ENCODE results near the gene PPP6R1.

Gene PPP6R1, protein sequence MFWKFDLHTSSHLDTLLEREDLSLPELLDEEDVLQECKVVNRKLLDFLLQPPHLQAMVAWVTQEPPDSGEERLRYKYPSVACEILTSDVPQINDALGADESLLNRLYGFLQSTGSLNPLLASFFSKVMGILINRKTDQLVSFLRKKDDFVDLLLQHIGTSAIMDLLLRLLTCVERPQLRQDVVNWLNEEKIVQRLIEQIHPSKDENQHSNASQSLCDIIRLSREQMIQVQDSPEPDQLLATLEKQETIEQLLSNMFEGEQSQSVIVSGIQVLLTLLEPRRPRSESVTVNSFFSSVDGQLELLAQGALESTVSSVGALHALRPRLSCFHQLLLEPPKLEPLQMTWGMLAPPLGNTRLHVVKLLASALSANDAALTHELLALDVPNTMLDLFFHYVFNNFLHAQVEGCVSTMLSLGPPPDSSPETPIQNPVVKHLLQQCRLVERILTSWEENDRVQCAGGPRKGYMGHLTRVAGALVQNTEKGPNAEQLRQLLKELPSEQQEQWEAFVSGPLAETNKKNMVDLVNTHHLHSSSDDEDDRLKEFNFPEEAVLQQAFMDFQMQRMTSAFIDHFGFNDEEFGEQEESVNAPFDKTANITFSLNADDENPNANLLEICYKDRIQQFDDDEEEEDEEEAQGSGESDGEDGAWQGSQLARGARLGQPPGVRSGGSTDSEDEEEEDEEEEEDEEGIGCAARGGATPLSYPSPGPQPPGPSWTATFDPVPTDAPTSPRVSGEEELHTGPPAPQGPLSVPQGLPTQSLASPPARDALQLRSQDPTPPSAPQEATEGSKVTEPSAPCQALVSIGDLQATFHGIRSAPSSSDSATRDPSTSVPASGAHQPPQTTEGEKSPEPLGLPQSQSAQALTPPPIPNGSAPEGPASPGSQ

DNA sequence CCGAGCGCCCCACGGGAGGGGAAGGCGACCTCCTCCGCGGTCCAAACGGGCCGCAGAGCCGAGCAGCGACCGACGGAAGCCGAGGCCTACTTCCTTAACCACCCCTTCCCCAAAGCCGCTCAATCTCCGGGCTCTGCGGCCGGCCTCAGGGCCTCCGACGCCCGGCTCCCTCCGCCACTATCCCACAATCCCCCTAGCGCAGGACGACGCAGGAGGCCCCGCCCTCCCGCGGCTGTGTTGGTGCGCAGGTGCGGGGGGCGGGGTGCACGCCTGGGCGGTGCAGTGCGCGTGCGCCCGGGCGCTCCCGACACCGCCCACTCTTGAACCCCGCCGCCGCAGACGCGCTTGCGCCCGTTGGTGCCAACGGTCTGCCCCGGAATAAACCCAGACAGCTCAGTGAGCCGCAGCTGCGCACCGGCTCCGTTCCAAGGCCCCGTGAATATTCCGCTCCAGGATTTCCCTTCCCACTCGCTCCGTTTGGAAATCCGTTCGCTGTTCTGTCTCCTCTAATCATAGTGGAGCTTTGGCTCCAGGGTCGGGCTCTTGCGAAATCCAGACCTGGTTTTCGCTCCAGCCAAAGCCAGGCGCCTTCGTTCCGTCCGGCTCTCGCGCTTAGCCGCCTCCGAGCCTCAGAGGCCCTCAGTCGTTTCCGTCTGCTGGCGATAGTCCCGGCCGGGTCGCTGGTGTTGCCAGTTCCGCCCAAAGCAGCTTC is at the start of gene PPP6R1:
TSS of gene PPP6R1 (minus strand) at position 190 of the 712 bp plus-strand sequence. CDS start 11,914 bp downstream, outside the sequence.
- peak; percentile 98 for DNase-seq

DNA sequence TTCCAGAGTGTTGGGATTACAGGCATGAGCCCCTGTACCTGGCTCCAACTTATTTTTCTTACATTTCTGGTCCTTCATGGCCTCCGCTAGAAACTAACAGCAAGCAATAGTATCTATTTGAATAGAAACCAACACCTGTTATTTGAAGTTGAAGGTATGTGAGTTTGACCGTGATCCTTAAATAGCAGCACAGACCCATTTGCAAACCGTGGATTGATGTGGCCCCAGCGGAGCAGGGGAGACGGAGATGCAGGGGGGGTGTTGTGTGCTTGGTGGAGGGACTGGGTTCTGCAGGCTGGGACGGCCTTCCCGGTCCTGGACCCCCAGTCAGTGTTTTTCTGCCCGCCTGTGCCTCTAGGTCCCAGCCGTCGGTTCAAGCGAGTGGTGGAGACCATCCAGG is 49.5 kb upstream of the PPP6R1 start:
- no peak for DNase-seq

DNA sequence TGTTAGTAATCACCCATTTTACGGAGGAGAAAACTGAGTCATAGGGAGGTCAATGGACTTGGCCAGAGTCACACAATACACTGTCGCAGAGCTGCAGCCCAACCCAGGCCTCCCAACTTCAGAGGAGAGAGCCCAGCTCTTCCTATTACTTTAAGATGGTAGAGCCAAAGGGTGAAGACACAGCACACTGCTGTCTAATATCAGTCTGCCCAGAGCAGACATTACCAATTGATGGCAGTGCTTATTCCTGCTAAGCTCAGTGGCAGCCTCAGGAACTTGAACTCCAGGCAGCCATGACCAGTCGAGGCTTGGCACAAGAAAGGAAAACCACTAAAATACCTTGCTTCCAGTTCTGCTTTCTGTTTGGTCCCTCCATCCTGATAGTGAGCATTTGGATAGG is 47.9 kb upstream of the PPP6R1 start:
- no peak for DNase-seq

- no peak for DNase-seq
Observed at GRCh38 chr19:55305983-55306562, 47.3 kb upstream of the PPP6R1 start.

DNA sequence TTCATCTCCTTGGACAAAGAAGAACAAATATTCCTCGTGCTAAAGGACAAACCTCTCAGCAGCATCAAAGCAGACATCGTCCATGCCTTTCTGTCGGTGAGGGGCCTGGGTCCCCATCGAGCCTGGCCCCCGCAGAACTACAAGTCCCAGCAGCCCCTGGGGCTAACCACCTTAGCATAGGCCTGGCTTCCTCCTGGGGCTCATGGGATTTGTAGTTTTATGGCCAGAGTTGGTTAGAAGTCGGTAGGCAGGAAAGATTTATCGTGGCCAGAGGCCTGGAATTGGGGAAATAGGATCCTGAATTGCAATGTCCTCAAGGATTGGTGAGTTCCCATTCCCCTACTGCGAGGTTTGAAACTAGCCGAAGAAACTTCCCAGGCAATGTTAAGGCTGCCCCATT is 46.7 kb upstream of the PPP6R1 start:
- no peak for DNase-seq

GRCh38 chr19:55304980-55305379 is 46.2 kb upstream of the PPP6R1 start:
- DNase-seq: no peak

- no peak for DNase-seq
Observed at GRCh38 chr19:55304279-55304978, 45.6 kb upstream of the PPP6R1 start.

GRCh38 chr19:55303477-55303876 is 44.7 kb upstream of the PPP6R1 start:
- no peak for DNase-seq

GRCh38 chr19:55302318-55302703 is 43.5 kb upstream of the PPP6R1 start:
- DNase-seq: no peak

DNA sequence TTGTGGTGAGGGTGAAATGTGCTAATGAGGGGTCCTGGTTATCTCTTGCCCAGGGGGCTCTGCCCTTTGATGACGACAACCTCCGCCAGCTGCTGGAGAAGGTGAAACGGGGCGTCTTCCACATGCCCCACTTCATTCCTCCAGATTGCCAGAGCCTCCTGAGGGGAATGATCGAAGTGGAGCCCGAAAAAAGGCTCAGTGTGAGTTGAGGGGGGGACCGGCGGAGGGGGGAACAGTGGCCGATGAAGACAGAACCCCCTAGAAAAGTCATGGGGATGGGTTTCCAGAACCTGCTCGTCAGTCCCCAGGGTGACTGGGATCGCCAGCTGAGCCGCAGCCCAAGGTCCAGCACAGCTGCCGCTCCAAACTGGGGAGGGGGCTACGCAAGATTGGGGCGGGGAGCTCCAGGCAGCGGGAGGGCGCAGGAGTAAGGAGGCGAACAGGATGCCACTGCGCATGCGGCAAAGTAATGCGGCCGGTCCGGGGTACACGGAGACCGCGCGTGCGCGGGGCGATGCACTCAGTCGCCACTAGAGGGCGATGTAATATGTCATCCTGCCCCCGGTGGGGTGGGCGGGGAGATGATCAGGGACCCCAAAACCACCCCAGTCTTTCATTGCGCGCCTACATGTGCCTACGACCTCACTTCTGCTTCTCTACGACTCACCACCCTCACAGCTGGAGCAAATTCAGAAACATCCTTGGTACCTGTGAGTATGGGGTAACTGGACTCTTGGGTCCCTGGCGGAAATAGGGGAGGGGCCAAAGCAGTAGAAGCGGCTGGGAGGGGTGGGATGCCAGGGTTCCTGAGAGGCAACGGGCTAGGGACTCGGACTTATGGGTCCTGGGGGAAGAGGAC is 42.9 kb upstream of the PPP6R1 start:
- peak; percentile 25 for DNase-seq

DNA sequence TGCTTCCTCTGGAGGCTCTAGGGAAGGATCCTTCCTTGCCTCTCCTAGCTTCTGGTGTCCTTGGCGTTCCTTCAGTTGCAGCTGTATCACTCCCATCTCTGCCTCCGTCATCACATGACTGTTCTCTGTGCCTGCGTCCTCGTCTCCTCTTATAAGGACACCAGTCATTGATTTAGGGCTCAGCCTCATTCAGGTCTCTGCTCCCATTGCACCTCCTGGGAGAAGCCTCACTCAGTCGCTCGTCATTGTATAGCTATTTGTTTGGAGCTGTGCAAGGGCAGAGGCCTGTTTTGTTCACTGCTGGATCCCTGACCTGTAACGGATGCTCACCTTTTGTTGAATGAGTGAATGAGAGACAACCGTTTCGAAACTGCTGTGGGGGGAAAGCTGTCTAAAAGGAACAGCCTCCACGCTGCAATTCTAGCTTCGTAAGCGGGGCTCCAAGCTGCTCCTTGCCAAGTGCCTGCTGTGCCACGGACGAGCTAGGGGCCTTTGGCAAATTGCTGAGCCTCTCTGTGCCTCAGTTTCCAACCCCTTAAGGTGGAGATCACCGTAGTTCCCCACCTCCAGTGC is 42.2 kb upstream of the PPP6R1 start:
- no peak for DNase-seq

GRCh38 chr19:55299991-55300390 is 41.2 kb upstream of the PPP6R1 start:
- no peak for DNase-seq

- no peak for DNase-seq
Observed at GRCh38 chr19:55297267-55297666, 38.5 kb upstream of the PPP6R1 start.

DNA sequence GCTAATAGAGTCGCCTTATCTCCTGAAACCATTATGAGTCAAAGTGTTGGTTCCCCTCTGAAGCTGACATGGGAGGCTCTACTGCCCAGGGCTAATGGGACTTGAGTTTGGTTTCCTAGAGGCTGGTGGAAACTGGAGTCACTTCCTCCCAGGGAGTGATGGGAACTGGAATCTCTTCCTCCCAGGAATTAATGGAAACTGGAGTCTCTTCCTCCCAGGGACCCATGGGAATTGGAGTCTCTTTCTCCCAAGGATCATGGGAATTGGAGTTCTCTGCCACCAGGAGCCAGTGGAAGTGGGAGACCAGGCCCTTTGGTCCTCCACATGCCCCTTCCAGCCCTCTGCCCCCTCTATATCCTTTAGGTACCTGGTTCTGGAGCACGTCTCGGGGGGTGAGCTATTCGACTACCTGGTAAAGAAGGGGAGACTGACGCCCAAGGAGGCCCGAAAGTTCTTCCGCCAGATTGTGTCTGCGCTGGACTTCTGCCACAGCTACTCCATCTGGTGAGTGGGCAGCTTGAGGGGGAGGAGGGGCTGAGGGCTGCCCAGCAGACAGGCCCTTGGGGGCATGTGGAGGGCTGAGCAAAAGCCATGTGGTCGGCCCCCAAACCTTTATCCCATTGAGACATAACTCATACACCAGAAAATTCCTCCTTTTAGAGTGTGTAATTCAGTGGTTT is 30.4 kb upstream of the PPP6R1 start:
- DNase-seq: no peak

DNA sequence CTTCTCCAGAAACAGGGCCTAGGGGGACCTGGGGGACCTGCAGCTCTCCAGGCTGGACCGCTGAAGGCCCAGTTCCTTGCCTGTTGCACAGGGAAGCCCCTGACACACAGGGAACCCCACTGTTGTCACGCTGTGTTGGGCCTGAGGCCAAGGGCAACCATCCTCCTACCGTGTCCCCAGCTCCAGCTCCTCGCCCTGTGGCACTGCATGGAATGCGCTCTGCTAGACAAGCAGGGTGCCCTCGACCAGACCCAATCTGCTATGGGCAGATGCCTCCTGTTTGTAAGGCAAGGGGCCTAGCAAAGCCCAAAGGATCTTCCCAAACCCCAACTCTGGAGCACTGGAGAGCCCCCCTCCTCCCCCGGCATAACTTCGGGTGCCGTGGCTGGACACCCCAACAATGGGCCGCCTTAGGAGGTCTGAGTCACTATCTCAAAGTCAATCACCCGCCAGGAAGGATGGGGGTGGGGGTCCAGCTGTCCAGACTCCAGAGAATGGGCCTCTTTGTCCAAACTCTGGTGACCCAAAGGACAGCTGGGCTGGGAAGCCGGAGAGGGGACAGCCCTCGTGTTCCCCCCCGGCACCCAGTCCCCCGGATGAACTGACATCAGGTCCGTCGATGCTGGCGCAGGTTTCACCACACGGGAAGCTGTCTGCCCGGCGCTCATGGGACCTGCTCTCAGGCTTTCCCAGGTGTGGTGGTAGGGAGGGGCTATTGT is 28.7 kb upstream of the PPP6R1 start:
- no peak for DNase-seq

DNA sequence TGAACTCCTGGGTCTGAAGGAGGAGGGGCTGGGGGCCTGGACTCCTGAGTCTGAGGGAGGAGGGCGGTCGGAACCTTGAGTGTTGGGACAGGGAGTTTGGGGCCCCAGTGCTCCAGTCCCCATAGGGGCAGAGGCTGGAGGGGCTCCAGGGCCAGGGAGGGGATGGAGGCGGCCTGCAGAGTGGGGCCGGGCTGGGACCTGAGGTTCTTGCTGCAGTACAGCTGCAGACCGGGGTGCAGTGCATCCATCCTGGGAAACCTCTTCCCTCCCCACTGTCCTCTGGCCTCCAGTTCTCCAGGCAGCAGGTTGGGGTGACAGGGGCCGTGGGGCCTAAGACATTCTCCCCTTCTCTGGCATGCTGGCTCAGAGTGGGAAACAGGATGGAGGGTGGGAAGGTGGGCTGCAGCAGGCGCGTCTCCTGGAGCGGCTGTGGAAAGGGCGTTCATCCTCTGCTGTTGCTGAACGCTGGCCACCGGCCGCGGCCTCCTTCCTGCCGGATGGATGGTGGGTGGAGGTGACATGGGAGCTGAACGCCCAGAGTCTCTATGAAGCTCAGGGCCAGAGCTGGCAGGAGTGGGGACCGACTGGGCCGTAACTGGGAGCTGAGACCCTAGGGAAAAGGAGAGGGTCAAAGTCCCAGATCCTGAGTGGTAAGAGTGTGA is 26.5 kb upstream of the PPP6R1 start:
- no peak for DNase-seq

DNA sequence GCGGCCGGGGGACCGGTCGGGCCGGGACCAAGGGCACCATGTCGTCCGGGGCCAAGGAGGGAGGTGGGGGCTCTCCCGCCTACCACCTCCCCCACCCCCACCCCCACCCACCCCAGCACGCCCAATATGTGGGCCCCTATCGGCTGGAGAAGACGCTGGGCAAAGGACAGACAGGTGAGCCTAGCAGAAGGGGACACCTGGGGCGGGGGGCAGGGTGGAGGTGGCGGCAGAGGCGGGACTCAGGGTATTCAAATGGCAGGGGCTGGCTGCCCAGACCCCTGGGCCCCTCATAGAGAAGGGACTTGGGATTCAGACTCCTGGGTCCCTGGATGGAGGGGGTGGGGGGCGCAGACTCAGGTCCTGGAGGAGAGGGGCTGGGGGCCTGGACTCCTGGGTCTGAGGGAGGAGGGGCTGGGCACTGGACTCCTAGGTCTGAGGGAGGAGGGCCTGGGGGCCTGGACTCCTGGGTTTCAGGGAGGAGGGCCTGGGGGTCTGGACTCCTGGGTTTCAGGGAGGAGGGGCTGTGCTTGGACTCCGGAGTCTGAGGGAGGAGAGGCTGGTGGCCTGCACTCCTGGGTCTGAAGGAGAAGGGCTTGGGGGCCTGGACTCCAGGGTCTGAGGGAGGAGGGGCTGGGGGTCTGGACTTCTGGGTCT is 25.7 kb upstream of the PPP6R1 start:
- no peak for DNase-seq

DNA sequence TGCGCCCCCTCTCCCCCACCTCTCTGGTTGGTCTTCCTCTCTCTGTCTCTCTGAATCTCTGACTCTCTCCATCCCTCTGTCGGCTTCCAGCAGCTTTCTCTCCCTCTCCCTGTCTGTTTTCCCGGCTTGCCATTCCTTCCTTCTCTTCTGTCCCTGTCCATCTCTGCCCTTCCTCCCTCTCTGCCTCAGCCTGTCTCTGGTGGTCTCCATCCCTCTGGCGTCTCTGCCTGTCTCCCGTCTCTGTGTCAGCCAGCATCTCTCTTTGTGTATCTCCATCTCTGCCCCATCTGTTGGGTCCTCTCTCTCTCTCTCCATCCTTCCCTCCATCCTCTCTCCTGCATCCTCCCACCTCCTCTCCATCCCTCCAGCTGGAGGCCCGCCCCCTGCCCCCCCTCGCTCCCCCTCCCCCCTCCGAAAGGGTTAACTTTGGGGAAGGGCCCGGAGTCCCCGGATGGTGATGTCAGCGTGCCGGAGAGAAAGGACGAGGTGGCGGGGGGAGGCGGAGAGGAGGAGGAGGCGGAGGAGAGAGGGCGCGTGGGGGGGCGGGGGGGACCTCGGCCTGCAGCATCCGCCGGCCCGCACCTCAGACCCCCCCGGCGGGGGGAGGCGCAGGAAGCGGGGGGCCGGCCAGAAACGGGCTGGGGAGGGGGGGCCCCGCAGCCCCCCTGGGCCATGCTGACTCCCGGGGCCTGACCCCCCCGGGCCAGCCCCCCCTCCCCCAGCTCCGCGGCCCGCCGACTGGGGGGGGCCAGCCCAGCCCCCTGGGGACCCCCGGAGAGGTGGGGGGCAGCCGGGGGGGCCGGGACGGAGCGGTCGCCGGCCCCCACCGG is 24.9 kb upstream of the PPP6R1 start, which contains the start of gene BRSK1:
TSS of gene BRSK1 (plus strand) at position 450 of the 830 bp plus-strand sequence. CDS start 446 bp downstream, outside the sequence.
- peak; percentile 53 for DNase-seq
